ENCODE measurements around the gene IFNG. TPM values are rescaled to one million over a fixed set of nuclear protein-coding genes. Genes with fewer than 3 reads are reported as not detected.

Gene IFNG
- total and polyA plus RNA-seq, 2 experiments from 2014 or later: not detected

GRCh38 chr12:68157380-68157779 is 2.2 kb downstream of the IFNG start:
- no peak for TF ChIP-seq CTCF (IDR thresholded peaks at IDR 0.05; ENCODE audit: poor library complexity)
- TF ChIP-seq EZH2 (IDR thresholded peaks at IDR 0.05; ENCODE audit: borderline replicate concordance): no peak
- no peak for TF ChIP-seq EZH2phosphoT487 (IDR thresholded peaks at IDR 0.05; ENCODE audit: low read depth, severe bottlenecking, unreplicated experiment)
- Histone ChIP-seq H4K20me1 (ENCODE audit: insufficient read depth, poor library complexity, severe bottlenecking) (no peaks in the 10 kb centered on the region), H3K27ac (no peak overlapping the region), H3K79me2 (no peaks in the 10 kb centered on the region), H3K4me2 (no peak overlapping the region), H2AFZ (no peak overlapping the region), H3K27me3 (no peaks in the 10 kb centered on the region), H3K4me3 (no peak overlapping the region), H3K36me3 (replicated peaks; ENCODE audit: insufficient read depth, low read depth) (no peaks in the 10 kb centered on the region), H3K9me3 (ENCODE audit: low read depth) (no peaks in the 10 kb centered on the region), H3K4me1 (ENCODE audit: insufficient read depth) (no peaks in the 10 kb centered on the region), H3K9me2 (replicated peaks; ENCODE audit: insufficient read depth) (no peaks in the 10 kb centered on the region)
- 70% methylated on average over 4 of the region's 4 CpGs for WGBS (ENCODE audit: low lambda C conversion rate, missing lambda C conversion rate)
- DNase-seq (ENCODE audit: low spot score): no peak

GRCh38 chr12:68156636-68157035 is 2.9 kb downstream of the IFNG start:
- no peak overlapping the region for H3K4me3 ChIP-seq
- TF ChIP-seq EZH2phosphoT487 (IDR thresholded peaks at IDR 0.05; ENCODE audit: low read depth, severe bottlenecking, unreplicated experiment) (no peak), CTCF (IDR thresholded peaks at IDR 0.05; ENCODE audit: poor library complexity) (no peak), EZH2 (IDR thresholded peaks at IDR 0.05; ENCODE audit: borderline replicate concordance) (no peak)
- no peaks in the 10 kb centered on the region for H3K9me2 ChIP-seq (replicated peaks; ENCODE audit: insufficient read depth)
- H3K4me2 ChIP-seq: no peak overlapping the region
- WGBS (ENCODE audit: low lambda C conversion rate, missing lambda C conversion rate): 74% methylated on average over 1 of the region's 1 CpG
- no peak overlapping the region for H2AFZ ChIP-seq
- no peaks in the 10 kb centered on the region for H3K27me3 ChIP-seq
- H3K36me3 ChIP-seq (replicated peaks; ENCODE audit: insufficient read depth, low read depth): no peaks in the 10 kb centered on the region
- no peak for DNase-seq (ENCODE audit: low spot score)
- no peaks in the 10 kb centered on the region for H4K20me1 ChIP-seq (ENCODE audit: insufficient read depth, poor library complexity, severe bottlenecking)
- H3K9me3 ChIP-seq (ENCODE audit: low read depth): no peaks in the 10 kb centered on the region
- H3K79me2 ChIP-seq: no peaks in the 10 kb centered on the region
- no peaks in the 10 kb centered on the region for H3K4me1 ChIP-seq (ENCODE audit: insufficient read depth)
- H3K27ac ChIP-seq: no peak overlapping the region

GRCh38 chr12:68154779-68155178 is 4.8 kb downstream of the IFNG start:
- no peaks in the 10 kb centered on the region for H3K4me1 ChIP-seq (ENCODE audit: insufficient read depth)
- TF ChIP-seq CTCF (IDR thresholded peaks at IDR 0.05; ENCODE audit: poor library complexity) (no peak), EZH2 (IDR thresholded peaks at IDR 0.05; ENCODE audit: borderline replicate concordance) (no peak), EZH2phosphoT487 (IDR thresholded peaks at IDR 0.05; ENCODE audit: low read depth, severe bottlenecking, unreplicated experiment) (no peak)
- no peak overlapping the region for H3K27ac ChIP-seq
- H2AFZ ChIP-seq: no peak overlapping the region
- H3K4me3 ChIP-seq: no peak overlapping the region
- H3K9me3 ChIP-seq (ENCODE audit: low read depth): no peaks in the 10 kb centered on the region
- no peak for DNase-seq (ENCODE audit: low spot score)
- no peaks in the 10 kb centered on the region for H3K79me2 ChIP-seq
- no peaks in the 10 kb centered on the region for H4K20me1 ChIP-seq (ENCODE audit: insufficient read depth, poor library complexity, severe bottlenecking)
- no peaks in the 10 kb centered on the region for H3K36me3 ChIP-seq (replicated peaks; ENCODE audit: insufficient read depth, low read depth)
- 53% methylated on average over 1 of the region's 1 CpG for WGBS (ENCODE audit: low lambda C conversion rate, missing lambda C conversion rate)
- no peaks in the 10 kb centered on the region for H3K9me2 ChIP-seq (replicated peaks; ENCODE audit: insufficient read depth)
- H3K4me2 ChIP-seq: no peak overlapping the region
- H3K27me3 ChIP-seq: no peaks in the 10 kb centered on the region

Data from hepatocyte (in vitro differentiated cells).